Hypothalamus (tissue), 51 donors: Measurements from ENCODE around the gene CDC42EP5.
"Not testable (repeated sequence)": the region's sequence is repeated elsewhere in the genome, so short reads cannot be mapped to it uniquely, and the experiment has no call there.

ENCODE experiments used
- DNase-seq, 51 donors: peaks; one replicate each; lab custom pipeline; 2025; lab: John Stamatoyannopoulos, UW

The CDC42EP5 gene

GRCh38 chr19:54492568-54492967 lies 19.5 kb upstream of the CDC42EP5 start:
- DNase-seq, result no peak

DNA sequence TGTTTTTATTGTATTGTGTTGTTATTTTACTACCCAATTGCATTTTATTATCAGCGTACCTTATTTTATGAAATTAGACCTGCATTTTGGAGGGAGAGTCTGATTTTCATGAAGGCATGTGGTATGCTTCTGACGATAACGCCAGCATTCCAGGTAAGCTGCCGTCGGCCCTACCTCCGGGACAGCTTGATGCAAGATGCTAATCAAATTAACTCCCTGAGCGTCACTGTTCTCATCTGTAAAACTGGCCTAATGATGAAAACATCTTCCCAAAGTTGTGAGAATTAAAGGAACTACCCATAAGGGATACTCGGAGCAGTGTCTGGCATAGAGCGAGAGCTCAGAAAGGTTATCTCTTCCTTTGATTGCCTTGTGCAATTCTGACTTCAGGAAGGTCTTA lies 16.7 kb upstream of the CDC42EP5 start:
- no peak for DNase-seq

DNA sequence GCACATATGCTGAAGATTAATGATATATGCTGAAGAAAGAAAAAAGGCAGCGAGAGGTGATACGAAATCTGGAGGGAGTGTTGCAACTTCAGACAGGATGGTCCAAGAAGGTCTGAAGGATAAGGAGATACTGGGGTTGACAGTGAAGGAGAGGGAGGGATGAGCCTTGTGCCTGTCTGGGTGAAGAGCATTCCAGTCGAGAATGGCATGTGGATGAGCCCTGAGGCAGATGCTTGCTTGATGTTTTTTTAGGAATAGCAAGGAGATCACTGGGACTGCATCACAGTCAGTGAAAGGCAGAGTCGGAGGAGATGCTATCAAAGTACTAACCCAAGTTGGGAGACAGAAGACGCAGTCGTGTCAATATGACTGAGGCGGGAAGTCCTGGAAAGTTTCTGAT lies 16.2 kb upstream of the CDC42EP5 start:
- DNase-seq, result no peak

DNA sequence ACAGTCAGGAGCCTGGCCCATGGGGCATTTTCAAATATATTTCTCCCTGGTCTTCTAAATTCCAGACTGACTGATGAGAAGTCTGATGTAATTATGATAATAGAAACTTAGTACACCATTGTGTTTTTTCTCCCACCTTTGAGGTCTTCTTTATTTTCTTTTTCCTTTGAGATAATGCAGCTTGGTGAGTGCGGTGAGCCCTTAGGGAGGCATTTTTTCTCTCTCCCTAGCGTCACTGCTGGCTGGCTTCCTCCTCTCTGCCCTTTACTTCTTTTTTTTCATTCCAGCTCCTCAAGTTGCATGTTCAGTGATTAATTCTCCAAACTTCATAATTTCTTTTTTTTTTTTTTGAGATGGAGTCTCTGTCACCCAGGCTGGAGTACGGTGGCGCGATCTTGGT lies 12.8 kb upstream of the CDC42EP5 start:
- DNase-seq, result no peak

- DNase-seq, result no peak
These were observed 11.4 kb upstream of the CDC42EP5 start for GRCh38 chr19:54484451-54484850.

DNA sequence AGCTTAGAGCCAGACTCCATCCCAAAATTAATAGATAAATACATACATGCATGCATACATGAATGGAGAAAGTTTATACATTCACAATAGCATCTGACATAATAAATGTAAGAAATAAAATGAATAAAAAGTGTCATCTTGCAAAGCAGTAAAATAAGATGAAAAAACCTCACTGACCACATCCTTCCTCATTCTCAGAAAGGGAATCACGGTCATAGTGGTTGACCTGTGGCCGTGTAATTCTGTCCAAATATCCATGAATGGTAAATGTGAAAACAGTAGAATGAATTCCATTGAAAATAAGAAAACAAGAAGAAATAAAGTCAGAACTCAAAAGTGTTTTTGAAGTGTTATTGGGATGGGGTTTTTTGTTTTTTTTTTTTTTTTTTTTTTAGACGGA lies 9.8 kb upstream of the CDC42EP5 start:
- no peak for DNase-seq

- DNase-seq, result peak in 17 of 51 donors; percentile 1 to 43 (median 12)
These were observed 8.3 kb upstream of the CDC42EP5 start for GRCh38 chr19:54481326-54481930.

DNA sequence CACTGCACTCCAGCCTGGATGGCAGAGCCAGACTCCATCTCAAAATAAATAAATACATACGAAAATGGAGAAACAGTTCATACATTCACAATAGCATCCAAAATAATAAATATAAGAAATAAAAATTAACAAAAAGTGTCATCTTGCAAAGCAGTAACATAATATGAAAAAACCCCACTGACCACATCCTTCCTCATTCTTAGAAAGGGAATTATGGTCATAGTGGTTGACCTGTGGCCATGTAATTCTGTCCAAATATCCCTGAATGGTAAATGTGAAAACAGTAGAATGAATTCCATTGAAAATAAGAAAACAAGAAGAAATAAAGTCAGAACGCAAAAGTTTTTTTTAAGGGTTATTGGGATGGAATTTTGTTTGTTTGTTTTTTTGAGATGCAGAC lies 7.0 kb upstream of the CDC42EP5 start:
- DNase-seq, result no peak

DNA sequence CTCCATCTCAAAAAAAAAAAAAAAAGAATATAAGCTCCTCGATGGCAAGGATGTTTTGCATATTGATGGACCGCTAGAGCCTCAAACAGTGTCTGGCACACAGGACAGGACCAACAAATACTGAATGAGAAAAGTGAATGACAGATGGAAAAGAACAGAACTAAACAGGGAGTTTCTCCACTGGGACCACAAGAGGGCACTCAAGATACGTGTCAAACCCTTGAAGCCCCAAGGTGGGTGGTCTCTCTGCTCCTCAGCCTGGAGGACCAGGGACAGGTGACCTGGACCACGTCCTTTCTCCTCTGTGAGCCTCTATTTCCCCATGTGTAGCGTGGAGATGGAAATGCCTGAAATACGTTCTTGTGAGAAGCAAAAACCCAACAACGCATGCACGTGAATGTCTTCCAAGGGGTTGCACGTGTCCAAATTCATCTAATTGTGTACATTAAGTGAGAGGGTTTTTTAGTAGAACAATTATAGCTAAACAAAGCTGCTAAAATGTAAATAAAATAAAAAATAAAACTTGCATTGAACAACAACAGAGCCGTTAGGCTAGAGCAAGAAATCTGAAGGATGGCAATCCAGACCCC lies 5.7 kb upstream of the CDC42EP5 start:
- DNase-seq, result peak in 4 of 51 donors; percentile 1 to 38 (median 12)

DNA sequence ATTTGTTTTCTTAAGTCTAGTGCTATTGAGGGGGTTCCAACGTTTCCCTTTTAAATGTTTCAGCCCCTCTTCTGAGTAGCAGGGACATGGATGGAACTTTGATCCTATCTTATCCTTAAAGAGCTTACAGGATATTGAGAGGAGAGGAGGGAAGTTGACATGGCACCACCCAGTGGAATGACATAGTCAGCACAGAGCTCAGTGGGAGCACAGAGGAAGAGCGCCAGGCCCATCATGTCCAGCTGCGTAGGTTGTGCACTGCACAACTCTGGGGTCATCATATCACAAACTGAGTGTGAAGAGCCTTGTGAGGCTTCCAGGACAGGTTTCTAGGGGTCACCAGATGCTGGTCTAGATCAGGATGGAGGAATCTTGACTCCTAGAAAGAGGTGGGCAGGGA lies 4.6 kb upstream of the CDC42EP5 start:
- DNase-seq, result no peak

GRCh38 chr19:54475706-54476105 lies 2.6 kb upstream of the CDC42EP5 start:
- DNase-seq, result no peak

- no peak for DNase-seq
These were observed 836 bp upstream of the CDC42EP5 start for GRCh38 chr19:54473892-54474372.

DNA sequence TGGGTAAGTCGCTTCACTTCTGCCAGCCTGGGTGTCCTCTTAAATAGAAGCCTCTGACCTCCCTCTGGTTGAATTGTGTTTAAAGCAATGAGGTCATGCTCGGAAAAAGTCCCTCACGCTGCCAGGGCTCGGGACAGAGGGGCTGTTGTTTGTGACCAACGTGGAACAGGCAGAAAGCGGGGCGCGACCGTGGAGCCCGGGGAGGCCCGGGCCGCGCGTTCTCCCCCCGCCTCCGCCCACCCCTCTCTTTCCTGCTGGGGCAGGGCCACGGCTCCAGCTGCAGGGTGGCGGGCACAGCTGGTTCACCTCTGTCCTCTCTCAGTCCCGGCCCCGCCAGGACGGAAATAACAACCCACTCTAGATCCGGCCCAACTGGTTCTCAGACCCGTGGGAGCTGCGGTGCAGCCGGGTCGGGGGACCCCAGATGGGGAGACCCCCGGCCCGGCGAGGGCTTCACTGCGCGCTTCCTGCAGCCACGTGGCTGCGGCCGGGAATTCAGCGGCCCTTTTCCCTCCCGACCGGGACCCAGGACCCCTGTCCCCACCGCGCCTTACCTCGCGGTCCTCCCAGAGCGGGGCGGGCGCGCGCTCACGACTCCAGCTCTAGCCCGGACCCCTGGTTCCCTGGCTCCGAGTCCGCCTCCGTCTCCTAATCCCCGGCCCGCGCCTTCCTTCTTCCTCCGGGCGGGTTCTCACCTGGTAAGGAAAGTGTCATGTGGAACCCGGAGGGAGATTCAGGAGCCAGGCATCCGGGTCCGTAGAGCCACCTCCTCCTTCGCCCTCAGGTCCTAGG lies 1.9 kb downstream of the CDC42EP5 start:
- peak in 24 of 51 donors; percentile 8 to 75 (median 36) for DNase-seq

- DNase-seq, result no peak
These were observed 2.7 kb downstream of the CDC42EP5 start for GRCh38 chr19:54470276-54470887.

DNA sequence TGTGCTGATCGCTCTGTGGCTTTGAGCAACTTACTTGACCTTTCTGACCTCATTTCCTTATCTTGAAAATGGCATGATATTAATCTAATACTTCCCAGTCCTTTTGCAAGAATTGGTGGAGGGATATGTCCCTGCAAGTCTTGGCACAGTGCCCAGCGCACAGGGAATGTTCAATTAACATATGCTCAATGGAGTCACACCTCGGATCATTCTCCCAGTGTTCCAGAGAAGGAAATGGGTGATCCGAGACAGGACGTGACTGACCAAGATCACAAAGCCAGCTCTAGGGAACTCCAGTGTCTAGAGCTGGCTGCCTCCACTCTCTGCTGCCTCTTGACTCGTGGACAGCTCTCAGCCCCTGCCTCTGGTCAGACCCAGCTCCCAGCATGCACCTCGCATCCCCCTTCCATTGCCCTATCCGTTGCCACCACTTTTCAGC lies 3.6 kb downstream of the CDC42EP5 start:
- DNase-seq, result no peak

GRCh38 chr19:54466110-54466480 lies 7.0 kb downstream of the CDC42EP5 start:
- not testable (repeated sequence) for DNase-seq

DNA sequence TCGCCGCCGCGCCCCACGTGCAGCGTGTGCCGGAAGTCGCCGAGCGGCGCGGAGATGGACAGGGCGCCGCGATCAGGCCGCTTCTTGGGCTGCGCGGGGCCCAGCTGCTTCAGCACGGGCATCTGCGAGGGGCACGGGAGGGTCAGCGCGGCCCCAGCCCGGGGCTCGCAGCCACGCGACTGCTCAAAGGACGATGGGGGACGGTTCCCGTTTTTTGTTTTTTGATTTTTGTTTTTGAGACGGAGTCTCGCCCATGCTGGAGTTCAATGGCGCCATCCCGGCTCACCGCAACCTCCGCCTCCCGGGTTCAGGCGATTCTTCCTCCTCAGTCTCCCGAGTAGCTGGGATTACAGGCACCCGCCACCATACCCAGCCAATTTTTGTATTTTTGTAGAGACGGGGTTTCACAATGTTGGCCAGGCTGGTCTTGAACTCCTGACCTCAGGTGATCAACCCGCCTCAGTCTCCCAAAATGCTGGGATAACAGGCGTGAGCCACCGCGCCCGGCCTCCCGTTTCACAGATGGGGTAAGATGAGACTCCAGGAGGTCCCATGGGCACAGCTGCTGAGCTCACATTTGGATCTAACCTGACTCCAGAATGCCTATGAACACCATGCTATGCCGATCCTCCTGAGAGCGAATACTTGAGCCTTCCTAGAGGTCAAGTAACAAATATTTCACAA lies 7.5 kb downstream of the CDC42EP5 start:
- DNase-seq, result peak in 1 of 51 donors; percentile 37

DNA sequence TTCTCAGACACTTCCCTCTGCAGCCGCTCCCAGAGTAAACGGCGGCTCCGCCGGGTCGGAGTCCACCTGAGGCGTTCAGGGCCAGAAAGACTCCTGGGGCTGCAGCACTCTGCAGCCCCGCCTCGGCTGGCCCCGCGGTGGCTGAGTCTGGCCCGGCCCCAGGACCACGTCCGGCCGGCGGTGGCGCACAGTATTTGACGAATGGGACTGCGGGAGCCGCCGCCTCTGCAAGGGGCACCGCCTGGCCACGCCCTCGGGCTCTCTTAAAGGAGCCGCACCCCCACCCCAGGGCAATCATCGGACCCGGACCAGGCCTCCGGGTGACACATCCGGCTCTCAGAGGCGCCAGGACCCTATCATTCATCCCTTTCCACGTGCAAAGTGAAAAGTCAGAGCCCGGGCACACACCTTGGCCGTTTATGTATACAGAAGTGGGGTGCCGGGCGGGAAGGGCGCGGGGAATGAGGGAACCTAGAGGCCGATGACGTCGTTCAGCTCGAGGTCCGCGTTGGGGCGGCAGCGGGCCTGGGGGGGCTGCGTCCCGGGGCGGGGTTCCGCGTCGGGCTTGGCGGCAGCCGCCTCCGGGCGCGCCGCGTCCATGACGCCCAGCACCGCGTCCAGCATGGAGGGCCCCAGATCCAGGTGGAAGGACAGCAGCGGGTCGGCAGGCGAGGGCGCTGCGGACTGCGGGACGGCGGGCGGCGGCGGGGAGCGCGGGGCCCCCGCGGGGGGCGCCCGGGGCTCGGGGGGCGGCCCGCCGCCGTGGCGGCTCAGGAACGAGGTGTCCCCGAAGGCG lies 8.3 kb downstream of the CDC42EP5 start:
- peak in 48 of 51 donors; percentile 31 to 88 (median 70) for DNase-seq

GRCh38 chr19:54464044-54464629 lies 9.0 kb downstream of the CDC42EP5 start:
- DNase-seq, result peak in 36 of 51 donors; percentile 32 to 91 (median 68)
